Prostate gland (tissue), 2 donors: Measurements from ENCODE around the gene CTTNBP2NL. TPM values are rescaled to one million over a fixed set of nuclear protein-coding genes. Genes with fewer than 3 reads are reported as not detected.
"Not testable (repeated sequence)": the region's sequence is repeated elsewhere in the genome, so short reads cannot be mapped to it uniquely, and the experiment has no call there.

Experiments
- DNase-seq: peaks from one replicate; pipeline ENCODE4 v3.0.0-alpha.2; 2019; ENCODE audit warnings: low spot score
- H3K27ac ChIP-seq, 2 donors: fragments of 200-600 bp; sonication (generic); 2 replicates each; pipeline ENCODE4 v1.5.1; 2017 to 2019
- H3K27me3 ChIP-seq: fragments of 200-600 bp; sonication (generic); replicated peaks from 2 replicates; pipeline ENCODE4 v1.5.1; 2019; ENCODE audit not compliant: insufficient read depth
- H3K36me3 ChIP-seq, 2 donors: fragments of 200-600 bp; sonication (generic); 1 replicate in 1 of 2; 2 replicates in 1 of 2; pipeline versions ENCODE4 v1.5.1 to v1.8.1; 2017 to 2019
- H3K4me1 ChIP-seq: fragments of 200-600 bp; sonication (generic); replicated peaks from 2 replicates; pipeline ENCODE4 v1.5.1; 2019
- H3K4me3 ChIP-seq, 2 donors: fragments of 200-600 bp; sonication (generic); 2 replicates each; pipeline ENCODE4 v1.5.1; 2017 to 2019
- H3K9me3 ChIP-seq: fragments of 200-600 bp; sonication (generic); 2 replicates; pipeline ENCODE4 v1.5.1; 2017
- CTCF ChIP-seq, 4 experiments: fragments of 200-600 bp in 2 of 4; fragments of 450-650 bp in 2 of 4; sonication (generic) in 2 of 4; IDR thresholded peaks; 1 replicate in 3 of 4; 2 replicates in 1 of 4; pipeline ENCODE4 v1.5.1; 2016 to 2019; ENCODE audit warnings: antibody characterized with exemption in 4 of 4, mild to moderate bottlenecking in 2 of 4, moderate library complexity in 2 of 4
- POLR2A ChIP-seq: fragments of 450-650 bp; IDR thresholded peaks from one replicate; pipeline ENCODE4 v1.6.1; 2016; ENCODE audit warnings: antibody characterized with exemption, mild to moderate bottlenecking
- POLR2AphosphoS5 ChIP-seq: sonication (generic); formaldehyde crosslinking; IDR thresholded peaks from one replicate; pipeline ENCODE4 v1.6.1; 2017; ENCODE audit warnings: antibody characterized with exemption
- WGBS: methylation state at CpG from one replicate; pipeline ENCODE4 v1.1.5; 2018; 5-methylcytosine and 5-hydroxymethylcytosine counted together
- intact Hi-C: fragments of 100-400 bp; cut with DNase I; formaldehyde crosslinking; loops from one replicate; pipeline ENCODE4 v1.14.2; 2022
- total RNA-seq, 2 donors: library from RNA; depleted of rRNA; stranded (reverse); fragments of >200 nt; gene quantifications; one replicate each; pipeline ENCODE4 v1.1.0, GENCODE V29; 2016

Gene CTTNBP2NL
- total RNA-seq, 2 donors from 2014 or later = 10.6 to 15.2 TPM

DNA sequence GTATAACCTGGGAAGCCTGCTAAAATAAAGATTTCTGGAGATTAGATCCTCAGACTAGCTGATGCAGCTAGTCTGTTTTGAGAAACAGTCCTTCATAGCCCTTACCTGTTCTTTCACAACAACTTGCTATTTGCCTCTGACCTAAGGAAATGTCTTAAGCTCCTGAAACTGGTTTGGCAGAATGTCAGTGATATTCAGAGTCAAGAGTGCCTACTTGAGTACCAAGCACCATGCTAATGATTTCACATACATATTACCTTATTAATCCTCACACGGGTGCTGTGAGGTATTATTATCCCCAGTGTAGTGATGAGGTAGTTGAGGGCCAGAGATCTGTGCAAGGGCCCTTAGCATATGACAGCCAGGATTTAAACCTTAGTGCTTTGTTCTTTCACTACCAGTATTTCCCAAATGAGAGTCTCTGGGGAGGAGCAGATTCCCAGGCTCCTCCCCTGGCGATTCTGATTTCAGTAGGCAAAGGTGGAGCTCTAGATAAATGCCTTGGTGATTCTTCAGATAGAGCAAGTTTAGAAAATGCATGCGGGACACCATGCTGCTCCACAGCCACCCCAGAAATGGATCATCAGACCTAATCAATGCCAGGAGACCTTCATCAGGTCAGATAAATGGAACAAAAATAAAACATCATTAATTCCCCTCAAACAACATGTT is 65.3 kb downstream of the CTTNBP2NL start:
- TF ChIP-seq CTCF (IDR thresholded peaks at IDR 0.05) = no peak
- Histone ChIP-seq H3K27ac (peak overlapping the region; percentile 70 to 72), H3K36me3 (peaks cover 0 to 8% of the 10 kb centered on the region in 2 donors), H3K4me1 (peaks cover 6% of the 10 kb centered on the region), H3K9me3 (no peaks in the 10 kb centered on the region), H3K27me3 (no peaks in the 10 kb centered on the region), H3K4me3 (no peak overlapping the region)
- intact Hi-C loops = no loop called here
- no peak for DNase-seq
- WGBS = 42% methylated on average over 3 of the region's 3 CpGs

GRCh38 chr1:112462953-112463279 is 66.9 kb downstream of the CTTNBP2NL start:
- DNase-seq = no peak
- intact Hi-C loops = no loop called here
- Histone ChIP-seq H3K27me3 (no peaks in the 10 kb centered on the region), H3K4me3 (no peak overlapping the region), H3K36me3 (no peaks in the 10 kb centered on the region), H3K9me3 (no peaks in the 10 kb centered on the region), H3K4me1 (peaks cover 6% of the 10 kb centered on the region), H3K27ac (peak overlapping the region in 1 of 2 donors; percentile 72)
- WGBS = 75% methylated on average over 1 of the region's 1 CpG
- TF ChIP-seq CTCF (IDR thresholded peaks at IDR 0.05) (no peak), POLR2AphosphoS5 (no peak), POLR2A (no peak)

GRCh38 chr1:112464501-112464900 is 68.5 kb downstream of the CTTNBP2NL start:
- Histone ChIP-seq H3K27ac (peak overlapping the region; percentile 70), H3K9me3 (no peaks in the 10 kb centered on the region), H3K27me3 (no peaks in the 10 kb centered on the region), H3K36me3 (no peaks in the 10 kb centered on the region), H3K4me1 (peaks cover 6% of the 10 kb centered on the region), H3K4me3 (no peak overlapping the region)
- 32% methylated on average over 4 of the region's 4 CpGs for WGBS
- intact Hi-C loops = loop anchor here (2.0 kb wide), 1 partner anchor 68 kb away; the partner anchor contains the start of gene CTTNBP2NL
- no peak for DNase-seq
- TF ChIP-seq POLR2A (no peak), POLR2AphosphoS5 (peak; percentile 4), CTCF (IDR thresholded peaks at IDR 0.05) (no peak)

DNA sequence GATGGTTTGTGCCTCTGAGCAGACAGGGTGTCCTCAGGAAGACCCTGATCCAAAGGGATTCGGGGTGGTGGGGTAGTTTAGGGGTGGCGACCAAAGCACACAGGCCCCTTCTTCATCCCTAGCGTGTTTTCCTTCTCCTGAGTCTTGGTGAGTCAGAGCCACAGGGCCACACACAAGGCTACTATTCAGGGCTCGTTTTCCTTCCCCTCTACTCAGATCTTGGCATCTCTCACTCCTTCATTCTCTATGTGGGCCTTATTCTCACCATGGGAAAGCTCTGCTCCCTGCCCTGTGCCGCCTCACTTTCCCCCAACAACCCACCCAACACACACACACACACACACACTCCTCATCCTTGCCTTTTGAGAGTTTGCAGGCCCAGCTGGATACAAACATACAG is 69.1 kb downstream of the CTTNBP2NL start:
- intact Hi-C loops = loop anchor here (2.0 kb wide), 1 partner anchor 68 kb away; the partner anchor contains the start of gene CTTNBP2NL
- TF ChIP-seq POLR2AphosphoS5 (no peak), POLR2A (no peak), CTCF (IDR thresholded peaks at IDR 0.05) (no peak)
- DNase-seq = no peak
- no peak overlapping the region for H3K4me3 ChIP-seq
- peak overlapping the region; percentile 70 for H3K27ac ChIP-seq
- H3K27me3 ChIP-seq = no peaks in the 10 kb centered on the region
- 55% methylated on average over 5 of the region's 5 CpGs for whole genome bisulfite sequencing
- H3K9me3 ChIP-seq = no peaks in the 10 kb centered on the region
- H3K4me1 ChIP-seq = peaks cover 6% of the 10 kb centered on the region
- H3K36me3 ChIP-seq = no peaks in the 10 kb centered on the region

- peak overlapping the region; percentile 26 to 27 for H3K4me3 ChIP-seq
- WGBS = 1% methylated on average over 31 of the region's 31 CpGs
- H3K4me1 ChIP-seq = peaks cover 6% of the 10 kb centered on the region
These were observed 70.2 kb downstream of the CTTNBP2NL start for GRCh38 chr1:112466078-112466660.

DNA sequence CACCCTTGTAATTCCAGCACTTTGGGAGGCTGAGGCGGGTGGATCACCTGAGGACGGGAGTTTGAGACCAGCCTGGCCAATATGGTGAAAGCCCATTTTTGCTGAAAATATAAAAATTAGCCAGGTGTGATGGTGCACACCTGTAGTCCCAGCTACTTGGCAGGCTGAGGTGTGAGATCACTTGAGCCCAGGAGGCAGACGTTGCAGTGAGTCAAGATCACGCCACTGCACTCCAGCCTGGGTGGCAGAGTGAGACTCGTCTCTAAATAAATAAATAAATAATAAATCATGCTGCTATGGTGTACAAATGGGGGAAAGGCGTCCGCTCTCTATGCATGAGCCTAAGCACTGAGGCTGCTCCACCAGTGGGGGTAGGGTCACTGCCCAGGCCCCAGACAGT is 74.3 kb downstream of the CTTNBP2NL start:
- H3K4me3 ChIP-seq, H3K27me3 ChIP-seq, H3K4me1 ChIP-seq, DNase-seq, H3K27ac ChIP-seq, H3K9me3 ChIP-seq, H3K36me3 ChIP-seq, intact Hi-C loops: not testable (repeated sequence)
- 76% methylated on average over 7 of the region's 7 CpGs for WGBS

More at GRCh38 chr1:112466078-112466660, 70.2 kb downstream of the CTTNBP2NL start:
- peak overlapping the region; percentile 70 for H3K27ac ChIP-seq
- intact Hi-C loops = loop anchor here (1.0 kb wide), 1 partner anchor 76 kb away; no protein-coding TSS in a partner anchor
- TF ChIP-seq POLR2A = no peak
- TF ChIP-seq CTCF (IDR thresholded peaks at IDR 0.05) = peak; percentile 82 to 97 (median 96)
- peak; percentile 90 for TF ChIP-seq POLR2AphosphoS5
- no peaks in the 10 kb centered on the region for H3K27me3 ChIP-seq
- no peaks in the 10 kb centered on the region for H3K36me3 ChIP-seq
- no peaks in the 10 kb centered on the region for H3K9me3 ChIP-seq
- peak; percentile 95 for DNase-seq
